ENCODE measurements around the gene CNGB1.

DNA sequence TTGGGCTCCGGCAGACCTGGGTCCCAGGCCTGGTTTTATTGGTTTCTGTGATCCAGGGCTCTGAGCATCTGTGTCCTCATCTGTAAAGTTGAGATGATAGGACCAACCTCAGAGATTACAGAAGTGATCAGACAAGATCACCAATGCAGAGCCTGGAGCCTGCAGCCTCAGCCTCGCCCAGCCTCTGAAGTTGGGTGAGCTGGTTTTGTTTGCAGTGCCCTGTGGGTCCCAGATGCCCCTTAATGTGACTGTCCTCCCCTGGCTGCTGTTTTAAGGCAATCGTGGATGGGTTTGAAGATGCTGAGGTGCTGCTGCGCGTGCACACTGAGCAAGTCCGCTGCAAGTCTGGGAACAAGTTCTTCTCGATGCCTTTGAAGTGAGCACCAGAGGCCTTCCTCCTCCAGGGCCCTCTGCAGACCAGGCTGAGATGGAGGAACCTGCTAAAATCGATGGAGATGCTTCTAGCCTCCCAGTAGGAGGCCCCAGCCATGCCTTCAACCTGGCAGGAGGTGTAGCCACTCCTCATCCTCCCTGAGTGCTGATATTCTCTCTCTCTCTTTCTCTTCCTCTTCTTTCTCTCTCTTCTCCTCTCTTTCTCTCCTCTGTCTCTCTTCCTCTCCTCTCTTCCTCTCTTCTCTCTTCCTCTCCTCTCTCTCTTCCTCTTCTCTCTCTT lies 49.1 kb upstream of the CNGB1 start:
- TF ChIP-seq, protein P1, sequence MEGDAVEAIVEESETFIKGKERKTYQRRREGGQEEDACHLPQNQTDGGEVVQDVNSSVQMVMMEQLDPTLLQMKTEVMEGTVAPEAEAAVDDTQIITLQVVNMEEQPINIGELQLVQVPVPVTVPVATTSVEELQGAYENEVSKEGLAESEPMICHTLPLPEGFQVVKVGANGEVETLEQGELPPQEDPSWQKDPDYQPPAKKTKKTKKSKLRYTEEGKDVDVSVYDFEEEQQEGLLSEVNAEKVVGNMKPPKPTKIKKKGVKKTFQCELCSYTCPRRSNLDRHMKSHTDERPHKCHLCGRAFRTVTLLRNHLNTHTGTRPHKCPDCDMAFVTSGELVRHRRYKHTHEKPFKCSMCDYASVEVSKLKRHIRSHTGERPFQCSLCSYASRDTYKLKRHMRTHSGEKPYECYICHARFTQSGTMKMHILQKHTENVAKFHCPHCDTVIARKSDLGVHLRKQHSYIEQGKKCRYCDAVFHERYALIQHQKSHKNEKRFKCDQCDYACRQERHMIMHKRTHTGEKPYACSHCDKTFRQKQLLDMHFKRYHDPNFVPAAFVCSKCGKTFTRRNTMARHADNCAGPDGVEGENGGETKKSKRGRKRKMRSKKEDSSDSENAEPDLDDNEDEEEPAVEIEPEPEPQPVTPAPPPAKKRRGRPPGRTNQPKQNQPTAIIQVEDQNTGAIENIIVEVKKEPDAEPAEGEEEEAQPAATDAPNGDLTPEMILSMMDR (IDR thresholded peaks at IDR 0.05; ENCODE audit: poor library complexity): no peak
- TF ChIP-seq EZH2phosphoT487 (IDR thresholded peaks at IDR 0.05; ENCODE audit: low read depth, severe bottlenecking, unreplicated experiment): no peak
